ENCODE measurements around the gene VASN.

VASN gene

GRCh38 chr16:4354512-4355409, 16.9 kb upstream of the VASN start:
- DNase-seq (ENCODE audit: low spot score) = no peak

- DNase-seq (ENCODE audit: low spot score) = no peak
Observed at GRCh38 chr16:4356820-4357219, 14.8 kb upstream of the VASN start.

- no peak for DNase-seq (ENCODE audit: low spot score)
Observed at GRCh38 chr16:4358236-4358635, 13.4 kb upstream of the VASN start.

- peak; percentile 67 for DNase-seq (ENCODE audit: low spot score)
Observed at GRCh38 chr16:4358831-4359561, 12.7 kb upstream of the VASN start.

GRCh38 chr16:4359914-4360313, 11.7 kb upstream of the VASN start:
- no peak for DNase-seq (ENCODE audit: low spot score)

- DNase-seq (ENCODE audit: low spot score) = no peak
Observed at GRCh38 chr16:4360538-4361021, 11.1 kb upstream of the VASN start.

- DNase-seq (ENCODE audit: low spot score) = no peak
Observed at GRCh38 chr16:4361033-4361943, 10.4 kb upstream of the VASN start.

GRCh38 chr16:4361944-4362311, 9.7 kb upstream of the VASN start:
- no peak for DNase-seq (ENCODE audit: low spot score)

GRCh38 chr16:4362476-4363135, 9.0 kb upstream of the VASN start:
- DNase-seq (ENCODE audit: low spot score) = peak; percentile 49

GRCh38 chr16:4364196-4365013, 7.2 kb upstream of the VASN start:
- peak; percentile 62 for DNase-seq (ENCODE audit: low spot score)

- peak; percentile 80 for DNase-seq (ENCODE audit: low spot score)
Observed at GRCh38 chr16:4365014-4365406, 6.6 kb upstream of the VASN start.

- no peak for DNase-seq (ENCODE audit: low spot score)
Observed at GRCh38 chr16:4365615-4366014, 6.0 kb upstream of the VASN start.

GRCh38 chr16:4366016-4366415, 5.6 kb upstream of the VASN start:
- no peak for DNase-seq (ENCODE audit: low spot score)

- no peak for DNase-seq (ENCODE audit: low spot score)
Observed at GRCh38 chr16:4367393-4367856, 4.2 kb upstream of the VASN start.

GRCh38 chr16:4369007-4369733, 2.5 kb upstream of the VASN start:
- DNase-seq (ENCODE audit: low spot score) = no peak

- DNase-seq (ENCODE audit: low spot score) = no peak
Observed at GRCh38 chr16:4370151-4370550, 1.5 kb upstream of the VASN start.

GRCh38 chr16:4370570-4371356, 885 bp upstream of the VASN start:
- no peak for DNase-seq (ENCODE audit: low spot score)

- DNase-seq (ENCODE audit: low spot score) = peak; percentile 36
Observed at GRCh38 chr16:4372001-4372577, 441 bp downstream of the VASN start.

Data from germinal center (tissue), 1 donor.